Endothelial cell of umbilical vein (primary cell): ENCODE measurements around the gene ZNF8. TPM values are rescaled to one million over a fixed set of nuclear protein-coding genes. Genes with fewer than 3 reads are reported as not detected.

ENCODE experiments used
- Bru-seq: library from RNA; stranded (reverse); fragments of 400-500 nt; gene quantifications from one replicate; lab custom pipeline; 2021; lab: Mats Ljungman, UMichigan
- BruChase-seq, 2 experiments: library from RNA; stranded (reverse); fragments of 400-500 nt; gene quantifications; one replicate each; lab custom pipeline; 2021; lab: Mats Ljungman, UMichigan
- BruUV-seq: library from RNA; stranded (reverse); fragments of 400-500 nt; replicated peaks from 2 replicates; lab custom pipeline; 2021; lab: Mats Ljungman, UMichigan
- CTCF ChIA-PET: fragments of 300-600, 350-600 bp; sonication (Branson Sonifier 250); formaldehyde crosslinking; loops from one replicate; lab custom pipeline; 2021; ENCODE audit warnings: antibody characterized with exemption, inconsistent platforms; lab: Charles Lee
- POLR2A ChIA-PET: fragments of 300-600, 350-600 bp; sonication (Branson Sonifier 250); formaldehyde crosslinking; loops from one replicate; lab custom pipeline; 2021; ENCODE audit warnings: antibody characterized with exemption, inconsistent platforms; lab: Charles Lee
- DNase-seq: peaks from one replicate; pipeline ENCODE4 v3.0.0-alpha.2; 2011; ENCODE audit warnings: low read depth, low spot score
- FAIRE-seq: peaks from 2 replicates; lab custom pipeline; 2011; peaks lifted over from hg19 to GRCh38; lab: Jason Lieb, UNC
- H2AFZ ChIP-seq: 2 replicates; pipeline ENCODE4 v1.6.0; 2012; ENCODE audit warnings: low read depth, low read length, control low read depth, inconsistent platforms
- H3K27ac ChIP-seq: 2 replicates; pipeline ENCODE4 v1.5.1; 2011; ENCODE audit warnings: low read depth, mild to moderate bottlenecking, control low read depth, low read length, moderate library complexity; ENCODE audit not compliant: insufficient read depth
- H3K27me3 ChIP-seq, 2 experiments: 2 replicates each; pipeline versions ENCODE4 v1.6.0 to v1.6.1; 2011; ENCODE audit warnings: low read length in 2 of 2, mixed read lengths in 1 of 2; ENCODE audit not compliant: control insufficient read depth in 2 of 2, insufficient read depth in 2 of 2
- H3K36me3 ChIP-seq, 2 experiments: 2 replicates in 1 of 2; 3 replicates in 1 of 2; pipeline ENCODE4 v1.5.1; 2011; ENCODE audit warnings: low read length in 2 of 2, mild to moderate bottlenecking in 1 of 2, moderate library complexity in 1 of 2; ENCODE audit not compliant: control insufficient read depth in 2 of 2, insufficient read depth in 2 of 2; ENCODE audit errors: extremely low read depth in 1 of 2
- H3K4me1 ChIP-seq: 3 replicates; pipeline ENCODE4 v1.5.1; 2011; ENCODE audit warnings: mild to moderate bottlenecking, low read length; ENCODE audit not compliant: control insufficient read depth, insufficient read depth; ENCODE audit errors: extremely low read depth
- H3K4me2 ChIP-seq: 2 replicates; pipeline ENCODE4 v1.6.1; 2011; ENCODE audit warnings: low read length, control low read depth, mixed read lengths; ENCODE audit not compliant: insufficient read depth
- H3K4me3 ChIP-seq, 3 experiments: fragments of 200-600 bp in 1 of 3; sonication (generic), shearing (Covaris generic) in 1 of 3; replicated peaks in 1 of 3; 2 replicates each; pipeline ENCODE4 v1.5.1; 2011 to 2016; ENCODE audit warnings: control low read depth in 3 of 3, low read length in 3 of 3, mild to moderate bottlenecking in 2 of 3, inconsistent platforms in 1 of 3, low read depth in 1 of 3, moderate library complexity in 1 of 3; ENCODE audit not compliant: insufficient read depth in 1 of 3
- H3K79me2 ChIP-seq: 2 replicates; pipeline ENCODE4 v1.6.0; 2012; ENCODE audit warnings: low read length, inconsistent platforms; ENCODE audit not compliant: control insufficient read depth, insufficient read depth
- H3K9ac ChIP-seq: replicated peaks from 2 replicates; pipeline ENCODE3; 2011; ENCODE audit warnings: low read length, control low read depth; ENCODE audit not compliant: insufficient read depth; ENCODE audit errors: extremely low read depth
- H3K9me1 ChIP-seq: replicated peaks from 3 replicates; pipeline ENCODE4 v1.6.0; 2011; ENCODE audit warnings: mild to moderate bottlenecking, low read length; ENCODE audit not compliant: control insufficient read depth, insufficient read depth; ENCODE audit errors: extremely low read depth
- H3K9me3 ChIP-seq: replicated peaks from 2 replicates; pipeline ENCODE4 v1.5.1; 2012; ENCODE audit warnings: low read length, inconsistent platforms; ENCODE audit not compliant: control insufficient read depth, insufficient read depth
- H4K20me1 ChIP-seq: replicated peaks from 2 replicates; pipeline ENCODE3; 2011; ENCODE audit warnings: mild to moderate bottlenecking, low read length; ENCODE audit not compliant: control insufficient read depth, insufficient read depth; ENCODE audit errors: extremely low read depth
- CTCF ChIP-seq, 2 donors: IDR thresholded peaks; 1 replicate in 1 of 2; 2 replicates in 1 of 2; pipeline ENCODE4 v1.5.1; 2011; ENCODE audit warnings: low read length in 2 of 2, mild to moderate bottlenecking in 2 of 2, moderate library complexity in 2 of 2, control low read depth in 1 of 2, inconsistent platforms in 1 of 2, low read depth in 1 of 2; ENCODE audit not compliant: insufficient read depth in 1 of 2; ENCODE audit errors: extremely low read depth in 1 of 2
- EZH2 ChIP-seq: IDR thresholded peaks from 2 replicates; pipeline ENCODE4 v1.6.1; 2012; ENCODE audit warnings: borderline replicate concordance, low read depth, mild to moderate bottlenecking, moderate library complexity, low read length, inconsistent platforms; ENCODE audit not compliant: severe bottlenecking
- FOS ChIP-seq: IDR thresholded peaks from 2 replicates; pipeline ENCODE4 v1.6.1; 2011; ENCODE audit warnings: mild to moderate bottlenecking, low read length, moderate library complexity, borderline replicate concordance; ENCODE audit not compliant: insufficient read depth
- GATA2 ChIP-seq: IDR thresholded peaks from 2 replicates; pipeline ENCODE4 v1.7.0; 2011; ENCODE audit warnings: low read depth, mild to moderate bottlenecking, moderate library complexity, mixed read lengths, low read length; ENCODE audit not compliant: insufficient read length, insufficient read depth
- JUN ChIP-seq: IDR thresholded peaks from 2 replicates; pipeline ENCODE4 v1.6.1; 2011; ENCODE audit warnings: borderline replicate concordance, low read depth; ENCODE audit not compliant: insufficient read length, insufficient read depth
- MYC ChIP-seq: IDR thresholded peaks from one replicate; pipeline ENCODE4 v1.6.1; 2011; ENCODE audit warnings: mild to moderate bottlenecking, low read depth, low read length
- POLR2A ChIP-seq: IDR thresholded peaks from 2 replicates; pipeline ENCODE4 v1.6.1; 2012; ENCODE audit warnings: low read depth, mild to moderate bottlenecking, control low read depth, low read length
- POLR2AphosphoS5 ChIP-seq: IDR thresholded peaks from 2 replicates; pipeline ENCODE4 v1.6.1; 2012; ENCODE audit warnings: low read depth, mild to moderate bottlenecking, control low read depth, low read length, moderate library complexity; ENCODE audit not compliant: insufficient read depth
- dilution Hi-C: fragments of 300-500 bp; cut with MboI; formaldehyde crosslinking; loops from one replicate; pipeline ENCODE4 v1.15.0; 2019; ENCODE audit warnings: low sequenced_read_pairs; ENCODE audit not compliant: extremely low pct_ligation_motif_present
- intact Hi-C: fragments of 100-400 bp; cut with micrococcal nuclease; formaldehyde crosslinking; loops from one replicate; pipeline ENCODE4 v1.10.0; 2022
- long read RNA-seq: library from polyadenylated mRNA; stranded (forward); transcript quantifications from one replicate; pipeline ENCODE4 v2.0.0, GENCODE V29; 2021
- polyA minus RNA-seq, 3 experiments: library from RNA; depleted of rRNA, polyadenylated mRNA; stranded (reverse); fragments of >200 nt; gene quantifications; 1 replicate in 1 of 3; 2 replicates in 2 of 3; pipeline ENCODE4 v1.2.3, GENCODE V29; 2011
- polyA plus RNA-seq, 4 experiments: library from polyadenylated mRNA; depleted of rRNA in 3 of 4; stranded (reverse) in 3 of 4; unstranded in 1 of 4; fragments of >200 nt; gene quantifications; 2 replicates each; pipeline versions ENCODE4 v1.2.1 to v1.2.3, GENCODE V29; 2011 to 2012; ENCODE audit warnings: missing spikeins in 1 of 4
- total RNA-seq: library from RNA; stranded (reverse); gene quantifications from 2 replicates; pipeline ENCODE4 v1.2.3, GENCODE V29; 2021
- TF ChIP-seq, protein P1 (sequence below): IDR thresholded peaks from 2 replicates; pipeline ENCODE4 v1.6.1; 2011; ENCODE audit not compliant: insufficient read depth, insufficient read length

The ZNF8 gene
- total RNA-seq = 6.3 and 6.8 TPM in 2 replicates
- polyA plus RNA-seq = 3.7 and 4.0 TPM in 2 replicates
- polyA plus RNA-seq (2011; cell fraction: cytosol; rRNA removed) = 2.4 and 2.7 TPM in 2 replicates
- 9.2 and 10.2 TPM in 2 replicates for polyA plus RNA-seq (2011; cell fraction: nucleus; rRNA removed)
- polyA plus RNA-seq (2012) = 1.2 and 1.4 TPM in 2 replicates
- polyA minus RNA-seq = 12.1 and 12.5 TPM in 2 replicates
- 5.1 TPM for polyA minus RNA-seq (2011; cell fraction: cytosol; rRNA and poly(A)+ RNA removed)
- polyA minus RNA-seq (2011; cell fraction: nucleus; rRNA and poly(A)+ RNA removed) = 6.0 and 9.5 TPM in 2 replicates
- Bru-seq, nascent RNA = percentile 69 among the genes with signal in this experiment
- percentile 86 among the genes with signal in this experiment for BruChase-seq, experiment 1, labeled RNA remaining after a 6-hour chase
- percentile 94 among the genes with signal in this experiment for BruChase-seq, experiment 2, labeled RNA remaining after a 2-hour chase
- long read RNA-seq, full-length matches to known transcripts = 2 of 4 reads
- long read RNA-seq, partial matches to known transcripts = 0 of 4 reads
- long read RNA-seq, other reads (novel, unspliced or antisense) = 2 of 4 reads

GRCh38 chr19:58278541-58279041, at the start of gene ZNF8:
ZNF8 (plus strand) TSS chr19:58278955; CDS start chr19:58279082, 127 bp downstream.
- Histone ChIP-seq H3K36me3 (no peaks in the 10 kb centered on the region), H3K27me3 (no peaks in the 10 kb centered on the region), H3K4me1 (peaks cover 8% of the 10 kb centered on the region), H3K27ac (peak within 1 kb of the TSS; percentile 76), H4K20me1 (no peaks in the 10 kb centered on the region), H3K79me2 (peaks cover 26% of the 10 kb centered on the region), H3K4me3 (peak within 1 kb of the TSS; percentile 67 to 72 (median 70)), H2AFZ (peak within 1 kb of the TSS; percentile 80), H3K9me3 (no peaks in the 10 kb centered on the region), H3K4me2 (peak within 1 kb of the TSS; percentile 65), H3K9ac (peak within 1 kb of the TSS; percentile 89), H3K9me1 (no peaks in the 10 kb centered on the region)
- dilution Hi-C loops = no loop called here
- DNase-seq = peak; percentile 99
- peak in 1 of 2 donors; percentile 22 for TF ChIP-seq CTCF (IDR thresholded peaks at IDR 0.05; ENCODE audit: extremely low read depth in 1 of 2, insufficient read depth in 1 of 2, low read depth in 1 of 2, low read length in 2 of 2)
- peak; percentile 11 for TF ChIP-seq MYC
- no peak for TF ChIP-seq JUN
- TF ChIP-seq POLR2A = peak; percentile 68
- TF ChIP-seq, protein P1, sequence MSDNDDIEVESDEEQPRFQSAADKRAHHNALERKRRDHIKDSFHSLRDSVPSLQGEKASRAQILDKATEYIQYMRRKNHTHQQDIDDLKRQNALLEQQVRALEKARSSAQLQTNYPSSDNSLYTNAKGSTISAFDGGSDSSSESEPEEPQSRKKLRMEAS = no peak
- no peak for TF ChIP-seq GATA2
- no peak for TF ChIP-seq EZH2
- no peak for TF ChIP-seq FOS
- peak; percentile 81 for TF ChIP-seq POLR2AphosphoS5
- intact Hi-C loops = loop anchor here (1.0 to 2.0 kb wide), 6 partner anchors 27 to 295 kb away; partner anchors contain the start of genes ERVK3-1, MZF1, ZNF497 and ZNF544
- peak; percentile 98 for FAIRE-seq
- CTCF ChIA-PET = interaction anchor here (0.6 to 1.0 kb wide), 2 partner anchors 60 to 236 kb away, joined by 3 read pairs; no protein-coding TSS in a partner anchor
- BruUV-seq = no TSS peak
- POLR2A ChIA-PET = interaction anchor here (1.0 kb wide), 1 partner anchor 26 kb away, joined by 3 read pairs; the partner anchor contains the start of gene ERVK3-1
